GM19395 (cell line): Measurements from ENCODE around the gene CD33.
"Not testable (repeated sequence)": the region's sequence is repeated elsewhere in the genome, so short reads cannot be mapped to it uniquely, and the experiment has no call there.

Source experiments
- ATAC-seq: cut with Tn5 transposase; IDR thresholded peaks from one replicate; pipeline ENCODE4 v1.9.1; 2021; ENCODE audit warnings: mild to moderate bottlenecking, moderate library complexity; ENCODE audit not compliant: unreplicated experiment

CD33 gene

GRCh38 chr19:51224898-51225393 is at the start of gene CD33:
CD33 (plus strand) TSS chr19:51225080; CDS start chr19:51225119, 39 bp downstream.
- not testable (repeated sequence) for ATAC-seq

GRCh38 chr19:51179256-51179655 is 45.6 kb upstream of the CD33 start:
- ATAC-seq = no peak

DNA sequence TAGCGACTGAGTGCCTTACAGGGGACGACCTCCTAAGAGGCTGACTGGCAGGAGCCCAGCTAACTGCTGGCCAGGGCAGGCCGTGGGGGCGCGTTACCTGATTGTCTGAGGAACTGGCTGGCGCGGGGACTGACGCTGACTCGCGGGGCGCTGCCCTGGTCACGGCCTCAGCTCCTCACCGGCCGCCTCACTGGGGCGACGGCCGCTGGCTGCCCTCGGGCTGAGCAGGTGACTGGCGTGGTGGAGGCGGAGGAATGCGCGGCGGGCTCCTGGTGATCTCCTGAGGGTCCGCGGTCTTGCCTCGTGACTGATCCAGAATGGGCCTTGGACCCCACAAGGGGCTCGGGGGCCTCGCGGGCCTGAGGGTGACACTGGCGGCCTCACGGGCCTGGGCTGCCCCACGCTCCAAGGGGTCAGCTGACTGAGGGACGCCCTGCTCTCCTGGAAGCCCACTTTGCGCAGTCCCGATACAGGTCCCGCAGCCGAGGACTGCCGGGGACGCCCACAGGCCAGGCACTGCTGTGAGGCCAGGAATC is 43.4 kb upstream of the CD33 start:
- ATAC-seq = no peak

- no peak for ATAC-seq
Observed at GRCh38 chr19:51181913-51182419, 42.9 kb upstream of the CD33 start.

GRCh38 chr19:51183629-51184028 is 41.3 kb upstream of the CD33 start:
- no peak for ATAC-seq

- ATAC-seq = no peak
Observed at GRCh38 chr19:51185069-51185867, 39.6 kb upstream of the CD33 start.

DNA sequence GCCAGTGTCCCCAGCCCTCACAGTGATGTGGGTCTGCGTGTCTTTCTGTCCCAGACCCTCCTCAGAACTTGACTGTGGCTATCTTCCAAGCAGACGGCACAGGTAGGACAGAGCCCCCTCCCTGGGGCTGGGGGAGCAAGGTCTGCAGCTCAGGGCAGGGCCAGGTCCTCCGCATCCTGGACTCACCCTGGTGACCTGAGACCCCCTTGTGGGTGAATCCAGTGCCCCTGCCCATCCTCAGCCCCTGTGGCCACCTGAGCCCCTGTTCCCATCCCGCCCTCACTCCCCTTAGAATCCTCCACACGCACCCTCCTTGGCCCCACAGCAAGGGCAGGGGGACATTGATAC is 39.0 kb upstream of the CD33 start:
- no peak for ATAC-seq

GRCh38 chr19:51186323-51186722 is 38.6 kb upstream of the CD33 start:
- no peak for ATAC-seq

GRCh38 chr19:51187395-51188226 is 37.3 kb upstream of the CD33 start:
- ATAC-seq = no peak

DNA sequence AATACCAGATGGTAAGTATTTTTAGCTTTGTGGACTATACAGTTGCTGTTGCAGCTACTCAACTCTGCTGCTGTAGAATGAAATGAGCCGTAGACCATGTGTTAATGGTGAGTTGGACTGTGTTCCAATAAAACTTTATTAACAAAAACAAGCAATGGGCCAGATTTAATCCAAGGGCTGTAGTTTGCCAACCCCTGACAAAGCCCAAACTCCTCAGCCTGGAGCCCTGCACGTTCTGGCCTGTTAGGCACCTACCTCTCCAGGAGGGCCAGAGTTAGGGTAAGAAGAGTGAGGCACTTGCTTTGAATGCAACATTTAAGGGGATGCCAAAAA is 36.7 kb upstream of the CD33 start:
- no peak for ATAC-seq

DNA sequence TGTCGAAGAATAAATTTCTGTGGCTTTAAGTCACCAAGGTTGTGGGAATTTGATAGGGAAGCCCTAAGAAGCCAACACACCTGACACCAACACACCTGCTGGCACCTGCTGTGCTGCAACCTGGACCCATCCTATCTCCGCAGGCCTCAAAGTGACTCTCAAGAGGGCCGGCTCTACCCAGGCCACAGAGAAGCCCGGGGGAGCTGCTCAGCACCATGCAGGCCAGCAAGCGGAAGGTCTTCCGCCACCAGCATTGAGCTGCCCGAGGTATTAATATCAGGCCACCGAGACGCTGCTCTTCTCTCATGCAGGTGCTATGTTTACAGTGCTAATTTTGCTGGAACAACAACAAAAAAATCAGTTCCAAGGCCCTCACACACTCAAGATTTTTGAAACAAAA is 32.2 kb upstream of the CD33 start:
- no peak for ATAC-seq

DNA sequence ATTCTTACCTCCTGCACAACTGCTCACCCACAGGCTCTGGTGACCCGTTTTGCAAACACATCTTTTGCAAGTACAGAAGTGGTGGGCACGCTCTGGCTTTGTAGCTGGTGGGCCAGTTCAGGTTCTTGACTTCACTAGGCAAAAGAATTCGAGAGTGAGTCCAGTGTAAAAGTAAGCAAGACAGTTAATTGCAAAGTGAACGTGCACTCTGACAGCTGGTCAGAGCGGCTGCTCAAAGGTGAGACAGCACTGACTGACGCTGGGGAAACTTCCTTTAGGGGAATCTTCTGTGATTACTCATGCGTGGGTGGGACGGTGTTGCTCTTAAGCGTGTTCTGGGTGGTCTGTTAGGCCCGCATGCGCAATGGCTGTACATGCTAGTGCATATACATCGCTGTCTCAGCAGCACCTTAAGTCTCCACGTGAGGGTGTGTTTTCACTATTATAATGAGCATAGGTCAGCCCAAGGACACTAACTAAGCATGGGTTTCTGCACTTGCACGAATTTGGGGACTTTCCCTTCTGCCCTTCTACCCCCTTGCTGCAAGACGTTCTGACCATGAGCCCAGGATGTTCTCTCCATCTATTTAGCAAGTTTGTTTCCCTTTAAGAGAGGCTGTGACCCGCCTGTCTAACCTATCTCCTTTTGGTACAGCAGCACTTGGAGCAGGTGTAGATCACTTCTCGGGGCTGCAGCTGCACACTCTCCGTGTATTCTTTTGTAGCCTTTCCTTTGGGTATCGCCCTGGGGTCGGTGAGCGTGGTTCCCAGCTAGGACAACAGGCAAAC is 30.2 kb upstream of the CD33 start:
- no peak for ATAC-seq

GRCh38 chr19:51195316-51195586 is 29.6 kb upstream of the CD33 start:
- no peak for ATAC-seq

- ATAC-seq = no peak
Observed at GRCh38 chr19:51195616-51196015, 29.3 kb upstream of the CD33 start.

- no peak for ATAC-seq
Observed at GRCh38 chr19:51196181-51196580, 28.7 kb upstream of the CD33 start.

GRCh38 chr19:51198641-51199040 is 26.2 kb upstream of the CD33 start:
- ATAC-seq = no peak

- ATAC-seq = no peak
Observed at GRCh38 chr19:51200071-51200666, 24.7 kb upstream of the CD33 start.

DNA sequence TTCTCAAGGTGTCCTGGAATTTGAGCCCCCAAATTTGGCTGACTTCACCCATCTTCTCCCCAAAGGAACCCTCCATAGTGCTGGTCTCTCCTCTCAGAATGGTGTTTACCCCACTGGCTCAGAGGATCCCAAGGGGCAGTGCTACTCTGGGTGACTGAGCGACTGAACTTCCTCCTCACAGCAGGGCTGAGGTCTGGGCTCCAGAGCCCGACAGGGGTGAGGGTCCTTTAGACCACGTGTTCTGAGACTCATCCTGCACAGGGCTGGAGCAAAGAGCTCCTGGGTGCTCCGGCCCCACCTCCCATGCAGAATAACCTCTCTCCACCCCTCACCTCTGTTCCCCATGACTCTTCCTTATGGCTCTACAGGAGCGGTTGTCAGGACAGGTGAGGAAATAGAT is 23.2 kb upstream of the CD33 start:
- ATAC-seq = no peak

- no peak for ATAC-seq
Observed at GRCh38 chr19:51203916-51204315, 21.0 kb upstream of the CD33 start.

- ATAC-seq = no peak
Observed at GRCh38 chr19:51204321-51204720, 20.6 kb upstream of the CD33 start.

- ATAC-seq = no peak
Observed at GRCh38 chr19:51207747-51208146, 17.1 kb upstream of the CD33 start.
